Urinary bladder (tissue), 4 donors: ENCODE results near the gene MORN5. TPM values are rescaled to one million over a fixed set of nuclear protein-coding genes. Genes with fewer than 3 reads are reported as not detected.

Source experiments
- DNase-seq: peaks from one replicate; pipeline ENCODE4 v3.0.0-alpha.2; 2015; ENCODE audit errors: extremely low spot score
- H3K27ac ChIP-seq: one replicate; pipeline ENCODE4 v1.5.1; 2013; ENCODE audit warnings: low read depth, mild to moderate bottlenecking, moderate library complexity
- H3K36me3 ChIP-seq: one replicate; pipeline ENCODE4 v1.6.1; 2013; ENCODE audit warnings: mild to moderate bottlenecking, moderate library complexity; ENCODE audit not compliant: insufficient read depth
- H3K4me1 ChIP-seq: one replicate; pipeline ENCODE4 v1.6.1; 2013; ENCODE audit warnings: mild to moderate bottlenecking, moderate library complexity; ENCODE audit not compliant: insufficient read depth
- H3K4me3 ChIP-seq: one replicate; pipeline ENCODE4 v1.5.1; 2013; ENCODE audit warnings: low read depth, low read length
- WGBS: extraction: QIAGEN DNeasy Blood & Tissue Kit; methylation state at CpG from one replicate; pipeline ENCODE4 v1.1.7; 2013; 5-methylcytosine and 5-hydroxymethylcytosine counted together
- polyA plus RNA-seq: library from polyadenylated mRNA; stranded (reverse); fragments of 200-250 nt; gene quantifications from one replicate; pipeline ENCODE4 v1.2.3, GENCODE V29; 2013
- total RNA-seq: library from RNA; depleted of rRNA; stranded (reverse); fragments of >200 nt; gene quantifications from one replicate; pipeline ENCODE4 v1.2.3, GENCODE V29; 2014
- donor health status: healthy with polysubstance abuse.
- donor health status: healthy.

The MORN5 gene
- total and polyA plus RNA-seq, 2 donors: 8.4 to 22.9 TPM

DNA sequence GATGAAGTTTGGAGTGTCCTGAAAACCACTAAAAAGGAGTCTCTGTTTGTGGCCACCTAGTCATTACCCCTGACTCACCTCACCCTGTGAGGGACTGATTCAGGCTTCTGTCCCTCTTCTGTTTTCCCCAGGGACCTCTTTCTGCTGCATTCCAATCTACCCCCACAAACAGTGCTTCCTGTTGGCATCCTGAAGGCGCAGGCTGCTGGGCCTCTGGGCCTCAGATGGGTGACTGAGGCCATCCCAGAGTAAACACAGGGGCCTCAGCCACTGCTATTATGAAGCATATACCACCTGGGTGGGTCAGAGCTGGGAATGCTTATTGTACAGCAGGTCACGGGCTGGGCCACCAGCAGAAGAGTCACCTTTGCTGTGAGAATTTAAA is 20.0 kb downstream of the MORN5 start:
- H3K36me3 ChIP-seq: no peaks in the 10 kb centered on the region
- no peak overlapping the region for H3K27ac ChIP-seq
- no peak overlapping the region for H3K4me3 ChIP-seq
- no peaks in the 10 kb centered on the region for H3K4me1 ChIP-seq
- no peak for DNase-seq
- WGBS: 82% methylated on average over 2 of the region's 2 CpGs

DNA sequence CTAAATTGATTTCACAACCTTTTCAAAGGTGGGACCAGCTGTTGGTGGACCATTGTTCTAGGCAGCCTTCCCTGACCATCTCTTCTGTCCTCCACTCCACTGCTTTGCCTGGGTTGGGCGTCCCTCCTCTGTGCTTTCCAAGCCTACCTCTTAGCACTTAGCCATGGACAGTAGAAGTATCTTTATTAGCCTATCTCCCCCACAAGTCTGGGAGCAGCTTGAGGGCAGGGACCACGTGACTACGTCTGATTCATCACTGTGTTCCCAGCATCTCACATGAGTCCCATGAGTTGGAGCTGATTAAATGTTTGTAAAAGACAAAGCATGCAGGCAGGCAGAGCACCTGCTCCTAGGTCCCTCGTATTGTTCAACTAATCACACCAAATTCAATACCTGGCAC is 20.9 kb downstream of the MORN5 start:
- WGBS: 50% methylated on average over 4 of the region's 4 CpGs
- Histone ChIP-seq H3K4me1 (no peaks in the 10 kb centered on the region), H3K36me3 (no peaks in the 10 kb centered on the region), H3K4me3 (no peak overlapping the region), H3K27ac (no peak overlapping the region)
- DNase-seq: no peak

DNA sequence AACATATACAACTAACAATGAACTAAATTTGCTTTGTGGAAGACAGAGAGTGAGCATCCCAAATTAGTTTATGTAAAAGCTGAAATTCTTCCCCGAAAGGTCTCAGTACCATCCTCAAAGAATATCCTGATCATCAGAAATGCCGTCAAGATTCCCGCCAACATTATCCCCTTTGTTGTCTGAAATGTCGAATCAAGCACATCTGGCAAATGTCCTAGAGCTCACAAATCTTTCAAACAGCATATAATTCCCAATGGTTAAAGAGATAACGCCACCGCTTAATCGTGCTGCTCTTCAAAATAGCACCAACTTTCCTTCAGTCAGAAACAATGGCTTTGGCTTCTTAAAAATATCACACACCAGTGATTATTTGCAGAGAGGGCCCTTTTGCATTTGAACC is 23.8 kb downstream of the MORN5 start:
- Histone ChIP-seq H3K4me3 (no peak overlapping the region), H3K4me1 (no peaks in the 10 kb centered on the region), H3K27ac (no peak overlapping the region), H3K36me3 (no peaks in the 10 kb centered on the region)
- no peak for DNase-seq
- 35% methylated on average over 7 of the region's 7 CpGs for WGBS

DNA sequence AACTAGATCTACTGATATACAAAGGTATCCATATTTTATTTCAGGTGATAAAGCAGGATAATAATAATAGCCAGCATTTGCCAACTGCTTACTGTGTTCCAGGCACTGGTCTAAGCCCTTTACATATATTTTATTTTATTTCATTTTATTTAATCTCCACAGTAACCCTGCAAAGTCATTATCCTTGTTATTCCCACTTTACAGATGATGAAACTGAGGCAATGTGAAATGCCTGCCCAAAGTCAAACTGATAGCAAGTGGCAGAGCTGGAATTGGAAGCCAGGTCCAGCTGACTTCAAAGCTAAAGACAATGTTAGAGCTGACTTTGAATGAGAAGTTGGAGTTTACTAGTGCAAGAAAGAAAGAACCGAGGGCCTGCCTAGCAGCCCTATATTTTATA is 24.8 kb downstream of the MORN5 start:
- no peaks in the 10 kb centered on the region for H3K36me3 ChIP-seq
- no peak overlapping the region for H3K27ac ChIP-seq
- 68% methylated on average over 1 of the region's 1 CpG for WGBS

DNA sequence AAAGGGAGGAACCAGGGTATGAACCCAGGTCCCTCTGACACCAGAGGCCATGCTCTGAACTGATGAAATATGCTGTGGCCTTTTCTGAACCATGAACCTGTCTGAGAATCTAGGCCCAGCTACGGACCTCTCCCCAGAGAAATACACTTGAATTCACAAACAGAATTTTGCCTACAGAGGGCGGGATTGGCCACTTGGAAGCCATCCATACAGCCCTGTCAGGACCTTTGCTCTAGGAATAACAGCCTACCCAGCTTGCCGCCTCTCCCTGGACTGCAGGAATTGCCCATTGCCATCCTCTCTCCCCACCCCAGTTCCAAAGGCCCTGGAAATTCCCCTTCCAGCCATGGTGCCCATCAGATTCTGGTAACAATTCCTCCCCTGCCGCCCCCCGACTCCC is 26.6 kb downstream of the MORN5 start:
- H3K4me1 ChIP-seq: no peaks in the 10 kb centered on the region
- no peaks in the 10 kb centered on the region for H3K36me3 ChIP-seq
- no peak overlapping the region for H3K27ac ChIP-seq
- H3K4me3 ChIP-seq: no peak overlapping the region
- DNase-seq: no peak
- WGBS: 80% methylated on average over 5 of the region's 5 CpGs

More for the DNA sequence above, 24.8 kb downstream of the MORN5 start:
- Histone ChIP-seq H3K4me1 (no peaks in the 10 kb centered on the region), H3K4me3 (no peak overlapping the region)
- DNase-seq: no peak

DNA sequence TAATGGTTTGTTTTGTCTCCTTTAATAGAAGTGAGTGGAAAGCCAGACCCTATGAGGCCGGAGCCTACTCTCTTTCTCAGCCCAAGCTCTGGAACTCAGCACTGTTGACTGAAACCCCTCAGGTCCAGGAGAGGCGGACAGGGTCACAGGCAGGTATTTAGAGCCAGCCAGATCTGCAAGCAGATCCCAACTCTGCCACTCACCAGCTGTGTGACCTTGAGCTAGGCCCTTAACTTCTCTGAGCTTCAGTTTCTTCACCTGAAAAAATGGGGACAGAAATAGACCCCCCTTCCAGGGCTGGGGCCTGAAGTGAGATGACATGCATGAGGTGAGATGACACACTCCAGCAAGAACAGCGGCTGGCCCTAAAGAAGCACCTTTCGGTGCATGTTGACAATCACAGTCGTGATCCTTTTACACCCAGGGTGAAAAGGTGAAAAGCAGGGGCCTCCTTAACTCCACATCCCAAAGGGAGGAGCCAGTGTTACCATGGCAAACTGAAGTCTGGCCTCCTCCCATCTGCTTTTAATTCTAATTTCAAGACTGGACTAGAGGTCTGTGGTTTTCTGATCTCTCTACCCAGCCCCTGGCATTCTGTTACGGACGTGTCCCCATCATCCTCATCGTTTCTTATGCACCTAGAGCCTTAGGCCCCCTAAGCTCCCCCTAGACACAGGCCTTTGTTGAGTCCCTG is 27.2 kb downstream of the MORN5 start:
- Histone ChIP-seq H3K27ac (no peak overlapping the region), H3K4me3 (no peak overlapping the region), H3K36me3 (no peaks in the 10 kb centered on the region), H3K4me1 (no peaks in the 10 kb centered on the region)
- no peak for DNase-seq
- 82% methylated on average over 8 of the region's 8 CpGs for WGBS

DNA sequence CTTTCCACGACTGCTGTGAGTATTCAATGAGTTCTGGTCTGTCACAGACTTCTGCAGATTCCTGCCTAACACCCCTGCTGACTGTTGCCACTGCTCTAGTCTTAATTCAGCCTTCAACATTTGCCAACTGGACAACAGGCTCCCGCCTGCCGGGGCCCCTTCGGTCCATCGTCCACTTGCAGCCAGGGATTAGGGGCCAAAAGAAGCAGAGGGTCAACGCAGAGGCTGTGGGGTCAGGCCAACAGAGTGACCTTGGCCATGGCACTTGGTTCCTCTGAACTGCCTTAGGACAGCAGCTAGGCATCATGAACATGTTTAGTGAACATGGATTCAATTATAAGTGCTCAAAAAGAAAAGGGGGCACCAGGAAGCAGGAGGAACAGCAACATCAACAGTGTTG is 28.7 kb downstream of the MORN5 start:
- DNase-seq: no peak
- H3K4me3 ChIP-seq: no peak overlapping the region
- no peaks in the 10 kb centered on the region for H3K36me3 ChIP-seq
- 77% methylated on average over 6 of the region's 6 CpGs for WGBS
- H3K4me1 ChIP-seq: no peaks in the 10 kb centered on the region
- no peak overlapping the region for H3K27ac ChIP-seq

DNA sequence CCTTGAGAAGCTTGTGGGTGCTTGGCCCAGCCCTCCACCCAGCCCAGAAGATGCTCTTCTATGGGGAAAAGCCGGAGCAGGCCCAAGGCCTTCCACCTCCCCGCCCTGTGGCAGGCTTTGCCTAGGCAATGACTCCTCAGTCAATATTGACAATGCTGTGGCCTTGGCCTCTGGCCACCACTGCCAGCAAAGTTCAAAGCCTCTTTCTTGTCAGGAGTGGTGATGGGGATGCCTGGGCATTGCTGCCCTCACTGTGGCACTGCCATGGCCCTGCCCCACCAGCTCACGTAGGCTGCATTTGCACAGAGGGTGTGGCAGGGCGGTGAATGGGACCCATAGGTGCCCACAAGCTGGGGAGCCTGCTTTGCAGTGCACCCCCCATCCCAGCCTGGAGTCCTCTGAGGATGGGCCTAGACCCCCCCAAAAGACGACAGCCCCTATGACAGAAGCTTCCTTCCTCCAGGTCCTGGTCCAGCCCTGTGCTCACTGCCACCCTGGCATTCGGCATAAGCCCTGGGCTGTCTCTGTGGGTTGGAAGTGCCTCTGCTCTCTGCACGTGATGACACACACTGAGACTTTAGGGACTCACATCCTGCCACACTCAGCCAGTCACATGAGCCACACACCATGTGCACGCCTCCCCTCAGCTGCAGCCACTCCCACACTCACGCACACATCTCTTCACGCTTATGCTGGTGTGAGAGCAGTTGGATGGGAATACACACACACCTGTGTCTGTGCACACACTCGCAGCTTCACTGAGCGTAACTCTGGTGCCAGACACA is 31.1 kb downstream of the MORN5 start:
- 75% methylated on average over 12 of the region's 12 CpGs for WGBS
- H3K36me3 ChIP-seq: no peaks in the 10 kb centered on the region
- no peak for DNase-seq
- no peak overlapping the region for H3K27ac ChIP-seq
- no peaks in the 10 kb centered on the region for H3K4me1 ChIP-seq
- no peak overlapping the region for H3K4me3 ChIP-seq

DNA sequence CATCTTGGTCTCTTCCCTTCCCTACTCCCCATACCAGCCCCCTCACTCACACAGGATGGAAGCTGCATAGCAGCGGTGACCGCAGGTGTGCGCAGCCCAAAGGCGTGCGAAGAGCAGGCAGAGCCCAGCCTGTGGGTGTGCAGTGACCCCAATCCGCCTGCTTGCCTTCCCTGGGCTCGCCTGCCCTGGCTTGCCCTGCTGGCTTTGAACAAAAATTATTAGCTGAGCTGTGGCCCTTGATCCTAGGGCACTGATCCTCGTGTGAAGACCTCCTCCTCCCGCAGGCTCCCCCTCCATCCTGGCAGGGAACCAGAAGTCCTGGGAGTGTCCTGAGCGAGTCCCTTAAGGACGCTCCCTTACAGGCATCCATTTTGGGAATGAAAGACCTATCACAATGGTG is 31.9 kb downstream of the MORN5 start:
- no peak for DNase-seq
- Histone ChIP-seq H3K36me3 (no peaks in the 10 kb centered on the region), H3K27ac (no peak overlapping the region), H3K4me3 (no peak overlapping the region), H3K4me1 (no peaks in the 10 kb centered on the region)
- WGBS: 67% methylated on average over 11 of the region's 11 CpGs

DNA sequence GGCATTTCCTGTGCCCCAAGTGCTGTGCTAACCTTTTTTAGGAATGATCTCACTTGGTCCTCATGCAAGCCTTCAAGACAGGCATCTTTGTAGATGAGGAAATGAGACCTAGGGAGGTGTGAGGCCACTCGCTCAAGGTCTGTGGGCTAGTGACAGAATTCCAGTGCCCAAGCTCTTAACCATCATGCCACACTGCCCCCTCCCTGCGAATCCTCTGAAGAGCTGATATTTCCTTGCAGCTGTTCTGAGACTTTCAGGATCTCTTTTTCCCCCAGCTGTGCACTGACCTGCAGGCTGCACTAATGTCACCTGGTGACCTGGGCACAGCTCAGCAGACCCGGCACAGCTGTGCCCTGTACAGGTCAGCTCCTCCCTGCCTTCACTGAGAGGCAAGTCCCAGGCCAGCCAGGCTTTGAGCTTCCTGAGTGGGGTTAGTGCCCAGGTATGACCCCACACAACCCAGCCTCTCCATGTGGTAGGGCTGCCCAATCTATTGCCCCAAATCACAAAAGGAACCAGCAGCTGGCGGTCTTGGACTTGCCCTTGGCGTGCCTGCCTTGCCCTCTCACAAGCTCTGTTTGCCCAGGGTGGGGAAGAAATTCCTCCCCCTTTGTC is 32.7 kb downstream of the MORN5 start:
- 86% methylated on average over 5 of the region's 5 CpGs for WGBS
- Histone ChIP-seq H3K27ac (no peak overlapping the region), H3K4me3 (no peak overlapping the region), H3K36me3 (no peaks in the 10 kb centered on the region), H3K4me1 (no peaks in the 10 kb centered on the region)
- DNase-seq: no peak

DNA sequence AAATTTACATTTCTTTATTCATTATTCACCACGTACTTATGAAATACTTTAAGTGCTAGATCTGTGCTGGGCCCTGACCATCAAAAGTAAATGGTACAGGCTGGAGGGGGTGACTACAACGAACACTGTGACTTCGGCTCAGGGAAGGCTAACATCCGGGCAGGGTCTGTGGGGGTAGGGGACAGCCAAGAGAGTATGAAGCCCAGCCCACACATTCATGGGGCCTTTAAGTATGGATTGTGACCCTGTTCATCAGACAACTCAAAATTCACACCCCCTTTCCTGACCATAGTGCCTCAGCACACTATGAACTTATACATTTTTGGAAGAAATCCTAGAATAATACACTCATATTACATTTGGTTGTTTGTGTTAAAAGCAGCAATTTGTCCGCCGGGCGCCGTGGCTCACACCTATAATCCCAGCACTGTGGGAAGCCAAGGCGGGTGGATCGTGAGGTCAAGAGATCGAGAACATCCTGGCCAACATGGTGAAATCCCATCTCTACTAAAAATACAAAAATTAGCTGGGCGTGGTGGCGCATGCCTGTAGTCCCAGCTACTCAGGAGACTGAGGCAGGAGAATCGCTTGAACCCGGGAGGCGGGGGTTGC is 33.3 kb downstream of the MORN5 start:
- Histone ChIP-seq H3K36me3 (no peaks in the 10 kb centered on the region), H3K27ac (no peak overlapping the region), H3K4me1 (no peaks in the 10 kb centered on the region), H3K4me3 (no peak overlapping the region)
- DNase-seq: no peak
- WGBS: 83% methylated on average over 16 of the region's 16 CpGs

DNA sequence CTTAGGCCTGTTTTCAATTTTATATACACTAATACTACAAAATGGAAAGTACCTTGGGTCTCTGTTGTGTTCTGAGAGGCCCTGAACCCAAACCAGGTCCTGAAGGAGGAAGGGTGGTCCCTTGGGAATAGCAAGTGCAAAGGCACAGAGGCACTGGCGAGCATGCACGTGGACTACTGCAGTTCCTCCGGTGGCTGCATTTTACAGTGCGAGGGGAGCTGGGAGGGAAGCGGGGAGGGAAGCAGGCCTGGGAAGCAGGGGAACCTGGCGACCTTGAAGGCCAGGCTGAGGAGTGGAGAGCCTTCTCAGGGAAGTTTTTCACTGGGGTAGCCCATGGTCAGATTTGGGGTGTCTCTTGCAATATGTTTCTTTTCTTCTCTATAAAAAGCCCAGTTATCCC is 33.9 kb downstream of the MORN5 start:
- WGBS: 74% methylated on average over 6 of the region's 6 CpGs
- H3K4me3 ChIP-seq: no peak overlapping the region
- no peak for DNase-seq
- no peaks in the 10 kb centered on the region for H3K36me3 ChIP-seq
- no peak overlapping the region for H3K27ac ChIP-seq
- H3K4me1 ChIP-seq: no peaks in the 10 kb centered on the region

DNA sequence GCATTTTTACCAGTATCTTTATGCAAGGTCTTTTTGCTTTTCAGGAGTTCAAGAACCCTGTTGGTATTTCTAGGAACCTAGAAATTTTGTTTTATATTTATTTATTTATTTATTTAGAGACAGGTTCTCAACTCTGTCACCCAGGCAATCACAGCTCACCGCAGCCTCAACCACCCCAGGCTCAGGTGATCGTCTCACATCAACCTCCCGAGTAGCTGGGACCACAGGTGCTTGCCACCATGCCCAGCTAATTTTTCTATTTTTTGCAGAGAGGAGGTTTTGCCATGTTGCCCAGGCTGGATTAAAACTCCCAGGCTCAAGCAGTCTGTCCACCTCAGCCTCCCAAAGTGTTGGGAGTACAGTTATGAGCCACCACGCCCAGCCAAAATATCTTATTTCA is 36.2 kb downstream of the MORN5 start:
- WGBS: 87% methylated on average over 4 of the region's 4 CpGs
- no peak for DNase-seq
- H3K4me3 ChIP-seq: no peak overlapping the region

DNA sequence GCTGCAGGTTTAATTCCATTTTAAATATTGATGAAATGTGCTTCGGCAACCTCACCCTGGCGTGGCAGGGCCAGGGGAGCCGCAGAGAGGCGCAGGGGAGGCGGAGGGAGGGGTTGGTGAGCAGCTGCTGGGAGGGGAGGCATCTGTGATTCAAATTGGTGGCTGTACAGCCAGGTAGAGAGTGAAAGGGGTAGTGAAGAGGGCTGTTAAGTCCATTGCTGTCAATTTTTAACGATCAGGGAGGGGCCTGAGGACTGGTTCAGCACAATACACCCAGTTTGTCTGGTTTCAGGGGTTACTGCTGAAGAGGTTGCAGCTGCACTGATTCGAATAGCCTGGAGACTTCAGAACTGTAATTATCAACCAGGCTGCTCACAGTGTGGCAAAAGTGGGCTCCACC is 37.7 kb downstream of the MORN5 start:
- H3K4me1 ChIP-seq: no peaks in the 10 kb centered on the region
- H3K36me3 ChIP-seq: no peaks in the 10 kb centered on the region
- no peak for DNase-seq
- H3K4me3 ChIP-seq: no peak overlapping the region
- WGBS: 50% methylated on average over 7 of the region's 7 CpGs
- no peak overlapping the region for H3K27ac ChIP-seq

More for the DNA sequence above, 36.2 kb downstream of the MORN5 start:
- Histone ChIP-seq H3K36me3 (no peaks in the 10 kb centered on the region), H3K4me1 (no peaks in the 10 kb centered on the region), H3K27ac (no peak overlapping the region)
